PFSK-1 (cell line): ENCODE results near the gene GAL3ST3.

Source experiments
- POLR2AphosphoS5 ChIP-seq: IDR thresholded peaks from 2 replicates; pipeline ENCODE4 v1.6.1; 2012; ENCODE audit warnings: low read depth, mild to moderate bottlenecking, control low read depth, low read length, moderate library complexity
- TF ChIP-seq, protein P1 (sequence below), 2 experiments: IDR thresholded peaks; 2 replicates each; pipeline versions ENCODE4 v1.6.1 to v1.8.0; 2011 to 2012; ENCODE audit warnings: low read depth in 2 of 2, low read length in 2 of 2, control low read depth in 1 of 2, inconsistent platforms in 1 of 2, mild to moderate bottlenecking in 1 of 2, moderate library complexity in 1 of 2; ENCODE audit not compliant: insufficient read depth in 1 of 2

DNA sequence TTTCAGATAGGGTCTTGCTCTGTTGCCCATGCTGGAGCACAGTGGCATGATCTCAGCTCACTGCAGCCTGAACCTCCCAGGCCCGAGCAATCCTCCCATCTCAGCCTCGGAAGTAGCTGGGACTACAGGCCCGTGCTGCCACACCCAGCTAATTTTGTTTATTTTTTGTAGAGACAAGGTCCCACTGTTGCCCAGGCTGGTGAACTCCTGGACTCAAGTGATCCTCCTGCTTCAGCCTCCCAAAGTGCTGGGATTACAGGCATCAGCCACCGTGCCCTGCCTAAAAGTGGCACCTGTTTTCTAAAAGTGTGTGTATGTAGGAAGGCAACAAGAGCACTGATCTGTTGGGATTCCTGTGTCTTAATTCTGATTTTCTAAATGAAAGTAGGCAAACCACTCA, 41.3 kb upstream of the GAL3ST3 start:
- TF ChIP-seq POLR2AphosphoS5: no peak
- TF ChIP-seq, protein P1, sequence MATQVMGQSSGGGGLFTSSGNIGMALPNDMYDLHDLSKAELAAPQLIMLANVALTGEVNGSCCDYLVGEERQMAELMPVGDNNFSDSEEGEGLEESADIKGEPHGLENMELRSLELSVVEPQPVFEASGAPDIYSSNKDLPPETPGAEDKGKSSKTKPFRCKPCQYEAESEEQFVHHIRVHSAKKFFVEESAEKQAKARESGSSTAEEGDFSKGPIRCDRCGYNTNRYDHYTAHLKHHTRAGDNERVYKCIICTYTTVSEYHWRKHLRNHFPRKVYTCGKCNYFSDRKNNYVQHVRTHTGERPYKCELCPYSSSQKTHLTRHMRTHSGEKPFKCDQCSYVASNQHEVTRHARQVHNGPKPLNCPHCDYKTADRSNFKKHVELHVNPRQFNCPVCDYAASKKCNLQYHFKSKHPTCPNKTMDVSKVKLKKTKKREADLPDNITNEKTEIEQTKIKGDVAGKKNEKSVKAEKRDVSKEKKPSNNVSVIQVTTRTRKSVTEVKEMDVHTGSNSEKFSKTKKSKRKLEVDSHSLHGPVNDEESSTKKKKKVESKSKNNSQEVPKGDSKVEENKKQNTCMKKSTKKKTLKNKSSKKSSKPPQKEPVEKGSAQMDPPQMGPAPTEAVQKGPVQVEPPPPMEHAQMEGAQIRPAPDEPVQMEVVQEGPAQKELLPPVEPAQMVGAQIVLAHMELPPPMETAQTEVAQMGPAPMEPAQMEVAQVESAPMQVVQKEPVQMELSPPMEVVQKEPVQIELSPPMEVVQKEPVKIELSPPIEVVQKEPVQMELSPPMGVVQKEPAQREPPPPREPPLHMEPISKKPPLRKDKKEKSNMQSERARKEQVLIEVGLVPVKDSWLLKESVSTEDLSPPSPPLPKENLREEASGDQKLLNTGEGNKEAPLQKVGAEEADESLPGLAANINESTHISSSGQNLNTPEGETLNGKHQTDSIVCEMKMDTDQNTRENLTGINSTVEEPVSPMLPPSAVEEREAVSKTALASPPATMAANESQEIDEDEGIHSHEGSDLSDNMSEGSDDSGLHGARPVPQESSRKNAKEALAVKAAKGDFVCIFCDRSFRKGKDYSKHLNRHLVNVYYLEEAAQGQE (IDR thresholded peaks at IDR 0.05; ENCODE audit: insufficient read depth in 1 of 2, low read depth in 2 of 2, low read length in 2 of 2): no peak
